ELR (cell line): ENCODE results near the gene PLCH2.
"Not testable (repeated sequence)": the region's sequence is repeated elsewhere in the genome, so short reads cannot be mapped to it uniquely, and the experiment has no call there.

Source experiments
- DNase-seq: peaks from one replicate; pipeline ENCODE4 v3.0.0-alpha.2; 2015; ENCODE audit warnings: low read depth

PLCH2 gene

DNA sequence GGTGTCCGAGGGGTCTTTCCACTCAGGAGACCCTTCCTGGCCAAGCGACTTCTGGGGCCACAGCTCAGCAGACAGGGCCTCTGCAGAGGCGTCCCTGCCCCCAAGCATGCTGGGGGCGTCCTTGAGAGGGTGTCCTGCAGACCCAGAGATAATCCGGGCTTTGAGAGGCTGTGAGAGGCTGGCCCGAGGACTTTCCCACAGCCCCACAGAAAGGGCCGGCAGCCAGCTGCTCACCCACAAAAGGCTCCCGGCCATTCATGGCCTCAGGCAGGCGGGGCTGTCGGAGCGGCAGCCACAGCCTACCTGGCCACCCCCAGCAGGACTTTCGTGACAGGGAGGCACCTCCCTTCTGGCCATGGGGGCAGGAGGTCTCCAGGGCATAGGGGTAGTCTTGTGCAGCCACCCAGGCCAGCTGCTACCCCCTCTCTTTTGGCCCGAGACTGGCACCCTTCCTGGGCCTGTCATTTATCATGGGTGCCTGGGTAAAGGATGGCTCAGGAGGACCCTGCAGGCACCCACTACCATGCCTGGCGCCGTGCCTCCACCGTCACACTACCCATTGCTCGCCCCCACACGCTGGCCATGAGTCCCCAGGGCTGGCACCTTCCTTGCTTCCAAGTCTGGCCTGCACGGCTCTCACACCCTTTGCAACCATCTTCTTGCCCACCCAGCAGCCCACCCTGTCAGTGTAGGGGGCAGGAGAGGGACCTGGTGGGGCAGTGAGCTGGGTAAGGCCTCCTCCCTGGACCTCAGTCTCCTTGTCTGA is 69.0 kb downstream of the PLCH2 start:
- DNase-seq, result no peak

DNA sequence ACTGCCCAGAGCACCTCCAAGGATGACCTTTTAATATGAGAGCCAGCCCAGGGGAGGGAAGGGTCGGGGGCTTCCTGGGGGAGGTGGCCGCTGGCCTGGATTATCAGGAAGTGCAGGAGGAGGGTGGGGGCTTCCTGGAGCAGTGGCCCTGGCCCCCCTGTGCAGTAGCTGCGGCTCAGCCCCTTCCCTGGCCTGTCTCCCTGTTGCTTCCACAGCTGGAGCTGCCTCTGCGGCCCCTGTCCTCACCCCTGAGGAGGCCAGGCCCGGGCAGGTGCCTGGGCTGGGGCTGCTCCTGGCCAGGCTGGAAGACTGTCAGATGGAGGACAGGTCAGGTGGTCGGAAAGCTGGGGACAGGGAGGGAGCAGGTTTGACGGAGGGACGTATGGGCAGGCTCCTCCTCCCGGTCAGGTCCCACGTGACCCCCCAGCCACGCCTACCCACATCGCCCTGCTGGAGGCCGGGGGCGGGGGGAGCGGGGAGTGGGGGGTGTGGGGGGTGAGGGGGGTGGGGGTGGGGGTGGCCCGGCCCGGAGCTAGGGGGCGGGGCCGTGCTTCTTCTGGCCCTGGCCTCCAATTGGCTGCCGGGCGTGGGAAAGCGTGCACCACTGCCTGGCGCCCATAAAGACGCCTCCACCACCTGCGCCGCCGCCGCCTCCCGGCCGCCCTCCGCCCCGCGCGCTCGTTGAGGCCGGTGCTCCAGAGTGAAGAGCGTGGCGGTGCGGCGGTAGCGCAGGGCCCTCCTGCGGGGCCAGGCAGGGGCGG is 69.8 kb downstream of the PLCH2 start:
- peak; percentile 80 for DNase-seq

DNA sequence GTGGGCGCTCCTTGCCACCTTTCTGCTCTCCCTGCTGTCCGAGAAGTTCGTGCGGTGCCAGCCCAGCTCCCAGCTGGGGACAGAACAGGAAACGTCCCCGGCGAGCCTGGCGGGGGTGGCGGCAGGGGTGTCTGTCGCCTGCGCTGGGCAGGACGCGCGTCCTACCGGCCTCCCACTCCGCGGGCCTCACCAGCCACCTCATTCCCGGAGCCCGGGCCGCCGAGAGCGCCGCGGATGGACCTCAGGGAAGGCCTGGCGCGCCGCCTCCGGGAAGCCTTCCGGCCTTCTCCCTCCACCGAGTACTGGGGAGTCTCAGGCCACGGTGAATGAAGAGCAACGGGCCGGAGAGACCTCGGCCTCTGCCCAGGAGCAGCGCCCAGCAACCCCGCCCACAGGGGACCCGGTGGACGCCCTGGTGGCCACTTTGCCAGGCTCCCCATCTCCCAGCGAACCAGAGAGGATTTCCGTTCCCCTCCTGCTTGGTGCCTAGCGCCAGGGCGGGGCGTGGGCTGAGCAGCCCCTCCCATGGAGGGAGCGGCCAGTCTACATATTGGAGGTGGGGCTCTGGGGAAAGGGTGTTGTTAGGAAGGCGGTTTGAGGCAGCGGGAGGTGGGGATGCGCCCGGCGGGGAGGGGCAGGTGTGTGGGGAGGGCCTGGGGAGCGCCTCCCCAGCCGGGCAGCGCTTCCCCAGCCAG is 70.6 kb downstream of the PLCH2 start:
- peak; percentile 84 for DNase-seq

DNA sequence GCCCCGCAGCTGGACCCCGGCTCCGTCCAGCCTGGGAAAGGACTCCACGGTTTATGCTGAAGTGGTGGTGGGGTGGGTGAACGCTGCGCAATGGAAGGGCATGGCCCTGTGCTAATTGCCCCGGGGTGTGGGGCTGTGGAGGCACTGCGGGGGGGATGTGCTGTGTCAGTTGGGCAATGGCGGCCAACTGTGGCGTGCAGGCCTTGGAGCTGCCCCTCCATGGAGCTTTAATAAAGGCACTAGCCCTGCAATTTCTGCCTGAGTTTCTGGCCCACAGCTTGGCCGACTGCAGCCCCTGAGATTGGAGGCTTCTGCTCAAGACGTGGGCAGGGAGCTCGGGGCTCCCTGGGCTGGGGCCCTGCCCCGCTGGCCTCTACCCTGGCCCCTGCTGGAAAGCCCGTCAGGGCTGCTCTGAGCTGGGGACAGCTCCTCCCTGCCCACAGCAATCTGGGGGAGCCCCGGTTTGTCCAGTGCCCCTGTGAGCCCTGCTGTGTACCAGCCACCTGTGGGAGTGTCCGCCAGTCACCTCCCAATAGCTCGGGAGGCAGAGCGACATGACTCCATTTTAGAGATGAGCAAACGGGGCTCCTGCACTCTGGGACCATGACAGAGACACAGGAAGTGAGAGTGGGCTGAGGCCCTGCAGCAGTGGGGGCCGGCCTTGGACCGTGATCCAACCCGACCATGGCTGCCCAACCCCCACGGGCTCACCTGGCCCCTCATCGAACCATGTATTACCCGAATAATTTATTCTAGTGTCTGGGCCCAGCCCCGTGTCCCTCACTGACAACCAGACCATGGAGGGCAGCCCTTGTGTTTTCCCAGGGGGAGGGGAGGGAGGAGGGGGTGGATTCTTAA is 71.3 kb downstream of the PLCH2 start:
- no peak for DNase-seq

DNA sequence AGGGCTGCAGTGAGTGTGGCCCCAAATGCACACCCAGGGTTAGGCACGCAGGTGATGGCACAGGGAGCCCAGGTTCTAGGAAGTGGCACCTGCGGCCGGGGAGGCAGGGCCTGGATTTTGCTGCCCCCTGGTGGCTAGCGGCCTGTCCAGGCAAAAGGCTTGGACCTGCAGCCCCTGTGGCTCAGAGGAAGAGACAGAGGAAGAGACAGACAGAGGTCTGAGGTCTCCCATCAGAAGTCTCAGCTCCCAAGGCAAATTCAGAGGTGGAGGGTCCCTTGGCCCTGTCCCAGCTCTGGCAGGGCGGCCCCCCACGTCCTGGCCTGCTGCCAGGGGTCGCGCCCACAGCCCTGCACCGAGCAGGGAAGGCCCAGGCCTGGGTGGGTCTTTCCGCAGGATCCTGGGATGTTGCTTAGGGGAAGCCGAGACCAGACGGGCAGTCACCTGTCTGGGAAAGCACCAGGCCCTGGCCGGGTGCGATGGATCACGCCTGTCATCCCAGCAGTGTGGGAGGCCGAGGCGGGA is 72.0 kb downstream of the PLCH2 start:
- peak; percentile 69 for DNase-seq

DNA sequence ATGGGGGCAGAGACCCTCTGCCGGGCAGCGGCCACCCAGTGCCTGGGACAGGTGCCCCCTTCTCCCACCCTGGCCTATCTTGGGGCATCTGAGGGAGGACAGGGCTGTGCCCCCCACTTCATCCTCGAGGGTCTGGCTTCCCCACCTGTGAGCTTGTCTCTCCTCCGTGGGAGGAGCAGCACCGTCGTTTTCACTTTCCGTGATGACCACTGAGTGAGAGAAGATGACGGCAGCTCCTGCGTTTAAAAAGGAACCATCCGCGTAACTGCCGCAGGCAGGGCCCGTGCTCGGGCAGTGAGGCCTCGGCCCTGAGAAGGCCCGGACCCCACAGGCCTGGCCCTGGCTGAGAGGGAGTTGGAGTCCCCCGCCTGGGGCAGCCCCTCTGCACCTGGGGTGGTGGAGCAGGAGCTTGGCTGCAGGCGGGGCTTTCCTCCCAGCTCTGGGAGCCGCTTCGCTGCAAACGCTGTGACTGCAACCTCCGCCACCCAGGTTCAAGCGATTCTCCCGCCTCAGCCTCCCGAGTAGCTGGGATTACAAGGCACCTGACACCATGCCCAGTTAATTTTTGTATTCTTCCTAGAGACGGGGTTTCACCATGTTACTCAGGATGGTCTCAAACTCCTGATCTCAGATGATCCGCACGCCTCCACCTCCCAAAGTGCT is 73.4 kb downstream of the PLCH2 start:
- DNase-seq, result not testable (repeated sequence)

DNA sequence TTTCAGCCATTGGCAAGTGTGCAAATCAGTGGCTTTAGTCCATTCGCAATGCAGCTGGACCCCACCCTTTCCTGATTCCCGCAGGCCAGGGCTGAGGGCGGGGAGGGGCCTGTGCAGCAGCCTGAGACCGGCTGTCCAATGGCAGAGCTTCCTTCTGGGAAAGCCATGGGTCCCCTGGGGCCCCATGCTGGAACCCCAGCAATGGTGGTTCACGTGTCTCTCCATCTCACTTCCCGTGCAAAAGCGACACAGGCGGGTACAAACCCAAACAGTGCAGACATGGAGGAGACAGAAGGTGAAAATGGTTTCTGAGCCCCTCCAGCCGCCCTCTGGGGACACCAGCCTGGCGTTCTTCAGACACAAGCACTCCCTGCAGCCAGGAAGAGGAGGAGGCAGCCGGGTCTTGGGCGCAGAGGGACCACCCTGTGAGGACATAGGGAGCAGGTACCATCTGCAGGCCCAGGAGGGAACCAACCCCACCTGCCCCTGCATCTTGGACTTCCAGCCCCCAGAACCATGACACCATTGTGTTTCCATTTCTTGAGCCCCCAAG is 74.3 kb downstream of the PLCH2 start:
- not testable (repeated sequence) for DNase-seq

DNA sequence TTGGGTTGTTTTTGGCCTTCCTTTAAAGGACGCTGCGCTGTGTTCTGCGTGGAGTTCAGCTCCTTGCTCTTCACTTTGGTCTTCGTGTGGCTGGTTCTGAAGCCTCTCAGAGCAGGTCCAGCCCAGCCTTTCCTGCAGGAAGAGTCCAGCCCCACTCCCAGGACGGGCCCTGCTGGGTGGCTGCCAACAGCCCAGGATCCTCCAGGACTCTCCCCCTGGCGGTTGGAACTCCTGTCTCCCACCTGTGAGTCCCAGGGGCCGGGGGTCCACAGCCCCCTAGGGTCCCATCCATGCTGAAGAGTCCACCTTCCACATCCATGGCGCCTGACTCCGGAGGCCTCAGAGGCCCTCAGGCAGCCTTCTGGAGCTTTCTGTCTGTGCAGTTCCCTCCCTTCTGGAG is 75.5 kb downstream of the PLCH2 start:
- not testable (repeated sequence) for DNase-seq

DNA sequence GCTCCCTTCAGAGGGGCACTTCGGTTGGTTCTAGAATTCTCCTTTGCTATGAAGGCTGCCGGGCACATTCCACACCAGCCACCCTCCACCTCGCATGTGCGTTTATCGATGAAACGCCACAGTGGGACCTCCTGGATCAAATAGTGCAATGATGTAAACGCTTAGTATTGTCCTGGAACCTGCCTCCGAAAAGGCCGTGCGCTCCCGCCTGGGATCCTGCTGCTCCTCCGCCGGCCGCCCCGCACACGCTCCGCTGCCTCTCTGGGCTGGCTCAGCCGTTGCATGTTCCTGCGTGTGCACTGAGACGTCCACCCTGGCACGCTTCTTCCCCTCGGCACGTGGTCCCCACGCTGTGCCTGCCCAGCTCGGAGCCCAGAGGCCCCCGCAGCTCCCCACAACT is 76.1 kb downstream of the PLCH2 start:
- DNase-seq, result no peak

DNA sequence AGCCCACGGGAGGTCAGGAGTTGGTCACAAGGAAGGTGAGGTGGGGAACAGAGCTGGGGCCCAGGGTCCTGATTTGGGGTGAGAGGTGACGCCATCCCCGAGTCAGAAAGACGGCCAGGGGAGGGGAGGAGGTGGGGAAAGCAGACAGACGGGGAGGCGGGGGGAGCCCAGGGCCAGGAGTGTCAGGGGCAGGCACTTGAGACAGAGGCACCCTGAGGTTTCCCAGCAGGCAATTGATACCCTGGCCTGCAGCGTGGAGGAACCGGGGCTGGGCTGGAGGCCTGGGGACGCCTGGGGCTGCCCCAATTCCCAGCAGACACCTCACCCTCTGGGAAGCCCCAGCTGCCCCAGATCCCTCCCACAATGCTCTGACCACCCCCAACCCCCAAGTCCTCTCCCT is 77.0 kb downstream of the PLCH2 start:
- not testable (repeated sequence) for DNase-seq

DNA sequence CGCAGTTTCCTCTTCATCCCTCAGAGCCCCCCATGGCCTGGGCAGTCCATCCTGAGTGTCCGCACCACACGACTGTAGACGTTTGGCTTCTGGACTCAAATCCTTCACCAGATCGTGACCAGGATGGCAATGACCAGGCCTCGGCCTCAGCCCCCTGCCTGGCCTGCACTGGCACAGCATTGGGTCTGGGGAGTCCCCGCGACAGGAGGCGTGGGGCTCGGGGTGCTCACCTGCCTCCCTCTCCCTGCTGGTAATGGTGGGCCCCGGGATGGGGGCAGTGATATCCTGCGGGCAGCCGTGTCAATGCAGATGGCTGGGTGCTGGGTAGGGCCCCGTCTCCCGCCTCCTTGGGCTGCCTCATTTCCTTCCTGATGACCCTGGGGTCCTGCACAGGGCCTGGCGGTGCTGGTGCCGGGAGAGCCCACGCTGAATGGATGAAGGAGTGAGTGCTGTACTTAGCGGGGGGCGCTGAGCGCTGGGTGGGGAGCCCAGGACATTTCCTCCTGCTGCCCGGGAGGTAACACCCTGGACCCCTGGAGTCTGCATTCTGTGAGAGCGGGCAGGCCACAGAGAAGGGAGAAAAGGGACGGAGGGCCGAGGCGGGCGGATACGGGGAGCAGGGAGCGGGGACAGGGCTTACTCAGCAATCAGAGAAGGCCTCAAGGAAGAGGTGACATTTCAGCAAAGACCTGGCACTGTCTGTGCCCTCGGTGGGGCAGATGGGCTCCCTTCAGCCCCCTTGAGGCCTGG is 78.0 kb downstream of the PLCH2 start:
- DNase-seq, result no peak

DNA sequence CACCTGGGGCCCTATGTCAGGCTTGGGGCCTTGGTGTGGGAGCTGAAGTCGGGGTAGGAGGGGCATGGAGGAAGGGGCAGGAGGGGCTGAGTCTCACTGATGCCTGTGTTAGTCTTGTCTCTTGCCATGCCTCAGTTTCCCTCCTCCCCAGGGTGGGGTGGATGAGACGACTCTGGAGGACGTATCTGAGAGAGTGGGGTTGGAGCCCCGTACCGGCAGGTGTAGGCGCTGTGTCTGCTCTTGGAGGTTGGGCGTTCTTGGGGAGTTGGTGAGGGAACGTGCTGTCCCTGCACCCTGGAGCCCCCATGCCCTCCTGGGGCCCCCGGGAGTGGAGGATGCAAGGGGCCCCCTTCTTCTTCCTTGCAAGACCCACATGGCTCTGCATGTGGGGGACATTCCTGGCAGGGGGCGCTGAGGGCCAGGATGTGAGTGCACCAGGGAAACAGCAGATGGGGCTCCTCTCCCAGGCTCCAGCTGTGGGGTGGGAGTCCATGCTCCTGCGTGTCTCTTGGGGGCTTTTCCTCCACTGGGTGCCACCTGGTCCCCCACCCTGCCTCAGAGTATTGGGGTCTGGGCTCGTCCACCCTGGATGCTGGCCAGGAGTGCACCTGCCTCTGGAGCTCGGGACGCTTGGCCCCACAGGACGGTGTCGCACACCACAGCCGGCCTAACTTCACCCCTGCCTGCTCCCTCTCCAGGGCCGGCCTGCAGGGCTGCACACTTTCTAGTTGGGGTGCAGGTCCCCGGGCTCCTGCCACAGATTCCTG is 78.7 kb downstream of the PLCH2 start:
- DNase-seq, result peak; percentile 30
